Lower lobe of right lung (tissue), 2 donors: Measurements from ENCODE around the gene ZMYND19. TPM values are rescaled to one million over a fixed set of nuclear protein-coding genes. Genes with fewer than 3 reads are reported as not detected.

Source experiments
- ATAC-seq, 2 donors: fragments of 200-7000 bp; cut with Tn5 transposase; one replicate each; pipeline ENCODE4 v1.9.1; 2020 to 2022; ENCODE audit warnings: mild to moderate bottlenecking in 2 of 2, moderate library complexity in 2 of 2
- DNase-seq: peaks from one replicate; pipeline ENCODE4 v3.0.0-alpha.2; 2020
- H3K27ac ChIP-seq: fragments of 200-600 bp; one replicate; pipeline ENCODE4 v1.8.0; 2022
- H3K27me3 ChIP-seq: fragments of 200-600 bp; one replicate; pipeline ENCODE4 v1.8.0; 2022; ENCODE audit warnings: low read depth
- H3K36me3 ChIP-seq: fragments of 200-600 bp; one replicate; pipeline ENCODE4 v1.8.0; 2022; ENCODE audit warnings: mild to moderate bottlenecking
- H3K4me1 ChIP-seq: fragments of 200-600 bp; one replicate; pipeline ENCODE4 v1.8.0; 2022
- H3K4me3 ChIP-seq: fragments of 200-600 bp; one replicate; pipeline ENCODE4 v1.8.0; 2022; ENCODE audit warnings: mild to moderate bottlenecking
- H3K9me3 ChIP-seq: fragments of 200-600 bp; one replicate; pipeline ENCODE4 v1.8.0; 2022
- intact Hi-C: fragments of 100-400 bp; cut with DNase I; formaldehyde crosslinking; loops from one replicate; pipeline ENCODE4 v1.11.0; 2022
- total RNA-seq: library from RNA; stranded (reverse); fragmentation: NEBNext Ultra II Directional; extraction: Animal tissue kit (Norgen Biotek cat#: 25700); gene quantifications from one replicate; pipeline ENCODE4 v1.2.1, GENCODE V29; 2021
- TF ChIP-seq, protein P1 (sequence below): fragments of 200-600 bp; IDR thresholded peaks from one replicate; pipeline ENCODE4 v1.8.0; 2022; ENCODE audit warnings: antibody characterized with exemption, mild to moderate bottlenecking
- donor health status: DM: no; HTN: yes; CAD: no; lungs with severe emphysema.

The ZMYND19 gene
- total RNA-seq, 1 donor from 2014 or later, result 15.2 TPM

DNA sequence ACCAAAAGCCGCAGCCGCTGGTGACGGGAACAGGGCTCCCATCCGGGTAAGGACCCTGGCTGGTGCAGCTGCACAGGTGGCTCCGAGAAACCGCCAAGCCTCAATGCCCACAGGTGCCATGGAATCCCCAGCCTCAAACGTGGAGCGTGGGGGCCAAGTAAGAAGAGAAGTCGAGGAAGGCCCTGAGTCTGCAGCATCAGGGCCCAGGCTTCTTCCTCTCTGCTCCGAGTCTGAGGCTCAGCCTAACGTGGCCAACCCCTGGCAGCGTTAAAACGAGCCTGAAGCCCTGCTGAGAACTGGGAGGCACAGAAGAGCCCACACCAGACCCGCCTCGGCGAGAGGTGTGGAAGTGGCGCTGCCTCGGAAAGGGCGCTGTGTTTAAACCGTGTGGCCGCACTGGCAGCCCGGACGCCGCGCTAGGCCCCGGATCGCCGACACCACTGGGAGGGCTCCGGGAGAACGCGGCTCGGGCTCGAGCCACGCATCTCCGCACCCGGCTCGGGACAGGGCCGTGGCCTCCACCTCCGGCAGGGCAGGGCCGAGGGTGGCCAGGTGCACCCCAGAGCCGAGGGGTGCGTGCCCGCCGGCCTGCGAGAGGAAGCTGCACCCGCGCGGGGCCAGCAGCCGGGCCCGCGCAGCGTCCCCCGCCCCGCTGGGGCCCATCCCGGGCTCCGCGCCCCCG lies 730 bp downstream of the ZMYND19 start:
- TF ChIP-seq, protein P1, sequence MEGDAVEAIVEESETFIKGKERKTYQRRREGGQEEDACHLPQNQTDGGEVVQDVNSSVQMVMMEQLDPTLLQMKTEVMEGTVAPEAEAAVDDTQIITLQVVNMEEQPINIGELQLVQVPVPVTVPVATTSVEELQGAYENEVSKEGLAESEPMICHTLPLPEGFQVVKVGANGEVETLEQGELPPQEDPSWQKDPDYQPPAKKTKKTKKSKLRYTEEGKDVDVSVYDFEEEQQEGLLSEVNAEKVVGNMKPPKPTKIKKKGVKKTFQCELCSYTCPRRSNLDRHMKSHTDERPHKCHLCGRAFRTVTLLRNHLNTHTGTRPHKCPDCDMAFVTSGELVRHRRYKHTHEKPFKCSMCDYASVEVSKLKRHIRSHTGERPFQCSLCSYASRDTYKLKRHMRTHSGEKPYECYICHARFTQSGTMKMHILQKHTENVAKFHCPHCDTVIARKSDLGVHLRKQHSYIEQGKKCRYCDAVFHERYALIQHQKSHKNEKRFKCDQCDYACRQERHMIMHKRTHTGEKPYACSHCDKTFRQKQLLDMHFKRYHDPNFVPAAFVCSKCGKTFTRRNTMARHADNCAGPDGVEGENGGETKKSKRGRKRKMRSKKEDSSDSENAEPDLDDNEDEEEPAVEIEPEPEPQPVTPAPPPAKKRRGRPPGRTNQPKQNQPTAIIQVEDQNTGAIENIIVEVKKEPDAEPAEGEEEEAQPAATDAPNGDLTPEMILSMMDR, result no peak
- ATAC-seq, result no peak
- Histone ChIP-seq H3K27me3 (no peaks in the 10 kb centered on the region), H3K9me3 (no peaks in the 10 kb centered on the region), H3K36me3 (peaks cover 30% of the 10 kb centered on the region), H3K4me3 (peak overlapping the region; percentile 68), H3K27ac (peak overlapping the region; percentile 18), H3K4me1 (peaks cover 30% of the 10 kb centered on the region)
- DNase-seq, result peak; percentile 49
- intact Hi-C loops, result no loop called here

DNA sequence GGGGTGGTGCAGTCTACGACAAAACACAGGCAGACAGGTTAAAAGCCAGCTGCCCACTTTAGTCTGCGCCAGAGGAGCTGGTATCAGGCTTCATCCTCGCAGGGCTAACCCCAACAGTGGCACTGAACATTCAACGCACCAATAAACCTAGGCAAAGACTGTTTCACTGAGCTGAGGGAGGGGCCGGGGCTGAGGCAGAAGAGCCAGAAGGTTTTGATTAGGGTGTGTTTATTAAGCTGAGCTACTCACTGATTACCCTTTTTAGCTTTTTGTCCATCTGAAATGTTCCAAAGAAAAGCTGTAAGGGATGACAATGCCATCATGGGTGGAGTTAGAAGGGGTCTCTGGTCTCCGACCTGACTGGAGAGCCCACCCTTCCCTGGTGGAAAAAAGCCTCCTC lies 1.4 kb downstream of the ZMYND19 start:
- Histone ChIP-seq H3K27me3 (no peaks in the 10 kb centered on the region), H3K36me3 (peaks cover 35% of the 10 kb centered on the region), H3K4me1 (peaks cover 30% of the 10 kb centered on the region), H3K4me3 (peak overlapping the region; percentile 68), H3K27ac (no peak overlapping the region), H3K9me3 (no peaks in the 10 kb centered on the region)
- intact Hi-C loops, result no loop called here
- TF ChIP-seq, protein P1, result no peak
- DNase-seq (no peak), ATAC-seq (no peak)

DNA sequence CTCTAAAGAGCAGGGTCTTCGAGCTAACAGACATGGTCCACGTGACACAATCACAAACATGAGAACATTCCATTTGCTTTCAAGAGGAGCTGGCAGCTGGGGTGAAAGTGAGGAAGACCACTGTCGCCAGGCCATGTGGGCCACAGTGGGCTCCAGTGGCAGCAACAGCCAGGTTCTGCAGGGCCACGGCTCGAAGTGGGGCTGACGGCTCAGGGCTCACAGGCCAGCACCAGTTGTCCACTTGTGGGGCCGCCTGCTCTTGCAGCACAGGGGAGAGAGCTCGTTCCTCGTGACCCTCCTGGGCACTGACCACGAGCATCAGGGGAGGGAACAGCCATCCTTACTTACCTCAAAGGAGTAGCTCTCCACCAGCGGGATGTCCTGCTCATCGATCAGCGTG lies 2.0 kb downstream of the ZMYND19 start:
- Histone ChIP-seq H3K36me3 (peaks cover 35% of the 10 kb centered on the region), H3K27ac (no peak overlapping the region), H3K4me1 (peaks cover 30% of the 10 kb centered on the region), H3K4me3 (no peak overlapping the region), H3K27me3 (no peaks in the 10 kb centered on the region), H3K9me3 (no peaks in the 10 kb centered on the region)
- intact Hi-C loops, result no loop called here
- ATAC-seq (no peak), DNase-seq (no peak)
- TF ChIP-seq, protein P1, result no peak

DNA sequence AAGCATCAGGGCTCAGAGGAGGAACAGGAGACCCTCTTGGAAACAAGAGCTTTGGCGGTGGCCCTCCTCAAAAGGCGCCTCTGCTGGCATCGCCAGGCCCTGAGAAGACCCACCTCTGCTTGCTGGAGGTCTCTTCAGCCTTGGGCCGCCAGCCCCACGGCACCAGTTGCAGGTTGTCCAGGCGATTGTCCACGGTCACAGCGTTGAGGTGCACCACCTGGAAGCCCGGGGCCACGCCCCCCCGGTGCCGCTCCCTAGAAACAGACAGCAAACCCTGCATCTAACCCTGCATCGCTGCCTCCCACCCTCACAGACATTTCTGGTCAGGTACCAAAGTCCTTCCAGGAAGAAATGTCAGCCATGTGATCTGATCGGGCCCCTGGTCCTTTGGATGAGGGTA lies 3.5 kb downstream of the ZMYND19 start:
- ATAC-seq (no peak), DNase-seq (no peak)

DNA sequence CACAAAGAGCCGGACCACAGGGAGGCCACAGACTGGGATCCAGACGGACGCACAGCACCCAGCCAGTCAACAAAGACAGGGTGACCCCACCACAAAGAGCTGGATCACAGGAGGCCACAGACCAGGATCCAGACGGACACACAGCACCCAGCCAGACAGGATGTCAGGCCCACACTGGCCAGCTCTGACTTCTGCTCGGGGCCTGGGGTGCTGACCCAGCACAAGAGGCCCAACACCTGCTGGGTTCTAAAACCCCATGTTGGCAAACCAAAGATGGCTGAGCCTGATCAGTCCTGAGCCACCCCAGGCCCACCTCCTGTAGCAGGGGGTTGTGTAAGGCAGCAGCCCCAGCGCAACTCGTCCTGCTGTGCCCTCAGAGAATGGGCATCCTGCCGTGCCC lies 6.4 kb downstream of the ZMYND19 start:
- Histone ChIP-seq H3K9me3 (no peaks in the 10 kb centered on the region), H3K27ac (no peak overlapping the region), H3K36me3 (peaks cover 56% of the 10 kb centered on the region), H3K4me3 (no peak overlapping the region), H3K4me1 (peaks cover 10% of the 10 kb centered on the region), H3K27me3 (no peaks in the 10 kb centered on the region)
- intact Hi-C loops, result no loop called here
- TF ChIP-seq, protein P1, result no peak
- DNase-seq (no peak), ATAC-seq (no peak)

More for the DNA sequence above, 3.5 kb downstream of the ZMYND19 start:
- Histone ChIP-seq H3K4me3 (no peak overlapping the region), H3K9me3 (no peaks in the 10 kb centered on the region), H3K27ac (no peak overlapping the region), H3K36me3 (peaks cover 47% of the 10 kb centered on the region), H3K27me3 (no peaks in the 10 kb centered on the region), H3K4me1 (peaks cover 19% of the 10 kb centered on the region)
- intact Hi-C loops, result no loop called here
- TF ChIP-seq, protein P1, result no peak
